ENCODE results near the gene CNTROB. TPM values are rescaled to one million over a fixed set of nuclear protein-coding genes. Genes with fewer than 3 reads are reported as not detected.

Gene CNTROB
- total and polyA plus RNA-seq, 2 donors (not counting 1 experiment from before 2014, with no cell fraction given): 23.1 to 34.8 TPM

- Histone ChIP-seq H4K20me1 (ENCODE audit: control insufficient read depth, insufficient read depth, low read length, poor library complexity, severe bottlenecking) (no peaks in the 10 kb centered on the region), H3K27me3 (replicated peaks in 1 of 4; ENCODE audit: control extremely low read depth in 1 of 4, control insufficient read depth in 3 of 4, insufficient read depth in 4 of 4, low read length in 3 of 4) (peaks cover 0 to 2% (median 0%) of the 10 kb centered on the region in 4 experiments), H3K9ac (ENCODE audit: low read length) (no peak overlapping the region), H3K79me2 (ENCODE audit: control insufficient read depth, insufficient read depth, low read length) (no peaks in the 10 kb centered on the region), H3K4me1 (ENCODE audit: control insufficient read depth in 2 of 2, insufficient read depth in 2 of 2, low read length in 2 of 2) (no peaks in the 10 kb centered on the region), H3K9me3 (ENCODE audit: control extremely low read depth in 1 of 3, control insufficient read depth in 2 of 3, insufficient read depth in 1 of 3, low read length in 2 of 3) (peaks cover 2 to 25% (median 21%) of the 10 kb centered on the region in 3 donors), H2AFZ (ENCODE audit: insufficient read depth, low read depth, low read length, poor library complexity, severe bottlenecking) (no peak overlapping the region), H3K4me2 (replicated peaks; ENCODE audit: low read depth, low read length, poor library complexity, severe bottlenecking) (no peak overlapping the region), H3K27ac (ENCODE audit: low read length in 2 of 2) (no peak overlapping the region), H3K4me3 (ENCODE audit: control extremely low read depth in 1 of 5, extremely low read depth in 1 of 5, insufficient read depth in 1 of 5, low read depth in 2 of 5, low read length in 4 of 5) (no peak overlapping the region), H3K36me3 (replicated peaks in 1 of 2; ENCODE audit: control extremely low read depth in 1 of 2, control insufficient read depth in 1 of 2, extremely low read depth in 1 of 2, insufficient read depth in 2 of 2, low read length in 1 of 2) (no peaks in the 10 kb centered on the region)
- DNase-seq (no peak), ATAC-seq (ENCODE audit: low read depth) (no peak)
- ChIA-PET CTCF (no interaction called here), POLR2A (no interaction called here)
- no peak overlapping the region for H3K27ac Mint-ChIP-seq
- WGBS (ENCODE audit: insufficient coverage): 100% methylated on average over 2 of the region's 4 CpGs
- H3K4me1 Mint-ChIP-seq: no peaks in the 10 kb centered on the region
- H3K9me3 Mint-ChIP-seq (ENCODE audit: insufficient read depth): peaks cover 6% of the 10 kb centered on the region
- TF ChIP-seq EZH2 (IDR thresholded peaks at IDR 0.05; ENCODE audit: borderline replicate concordance, insufficient read depth, low read depth, low read length, poor library complexity, severe bottlenecking): no peak
- TF ChIP-seq, protein P1, sequence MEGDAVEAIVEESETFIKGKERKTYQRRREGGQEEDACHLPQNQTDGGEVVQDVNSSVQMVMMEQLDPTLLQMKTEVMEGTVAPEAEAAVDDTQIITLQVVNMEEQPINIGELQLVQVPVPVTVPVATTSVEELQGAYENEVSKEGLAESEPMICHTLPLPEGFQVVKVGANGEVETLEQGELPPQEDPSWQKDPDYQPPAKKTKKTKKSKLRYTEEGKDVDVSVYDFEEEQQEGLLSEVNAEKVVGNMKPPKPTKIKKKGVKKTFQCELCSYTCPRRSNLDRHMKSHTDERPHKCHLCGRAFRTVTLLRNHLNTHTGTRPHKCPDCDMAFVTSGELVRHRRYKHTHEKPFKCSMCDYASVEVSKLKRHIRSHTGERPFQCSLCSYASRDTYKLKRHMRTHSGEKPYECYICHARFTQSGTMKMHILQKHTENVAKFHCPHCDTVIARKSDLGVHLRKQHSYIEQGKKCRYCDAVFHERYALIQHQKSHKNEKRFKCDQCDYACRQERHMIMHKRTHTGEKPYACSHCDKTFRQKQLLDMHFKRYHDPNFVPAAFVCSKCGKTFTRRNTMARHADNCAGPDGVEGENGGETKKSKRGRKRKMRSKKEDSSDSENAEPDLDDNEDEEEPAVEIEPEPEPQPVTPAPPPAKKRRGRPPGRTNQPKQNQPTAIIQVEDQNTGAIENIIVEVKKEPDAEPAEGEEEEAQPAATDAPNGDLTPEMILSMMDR (IDR thresholded peaks at IDR 0.05): no peak
- peaks cover 23% of the 10 kb centered on the region for H3K27me3 Mint-ChIP-seq
- intact Hi-C loops (cut with micrococcal nuclease): no loop called here
- H3K4me3 Mint-ChIP-seq: no peak overlapping the region
These were observed 45.0 kb downstream of the CNTROB start for GRCh38 chr17:7977039-7977438.

GRCh38 chr17:7977805-7978204 is 45.8 kb downstream of the CNTROB start:
- Histone ChIP-seq H3K4me1 (ENCODE audit: control insufficient read depth in 2 of 2, insufficient read depth in 2 of 2, low read length in 2 of 2) (no peaks in the 10 kb centered on the region), H3K4me3 (ENCODE audit: control extremely low read depth in 1 of 5, extremely low read depth in 1 of 5, insufficient read depth in 1 of 5, low read depth in 2 of 5, low read length in 4 of 5) (no peak overlapping the region), H3K36me3 (replicated peaks in 1 of 2; ENCODE audit: control extremely low read depth in 1 of 2, control insufficient read depth in 1 of 2, extremely low read depth in 1 of 2, insufficient read depth in 2 of 2, low read length in 1 of 2) (no peaks in the 10 kb centered on the region), H3K4me2 (replicated peaks; ENCODE audit: low read depth, low read length, poor library complexity, severe bottlenecking) (no peak overlapping the region), H3K27me3 (replicated peaks in 1 of 4; ENCODE audit: control extremely low read depth in 1 of 4, control insufficient read depth in 3 of 4, insufficient read depth in 4 of 4, low read length in 3 of 4) (no peaks in the 10 kb centered on the region), H3K27ac (ENCODE audit: low read length in 2 of 2) (no peak overlapping the region), H3K79me2 (ENCODE audit: control insufficient read depth, insufficient read depth, low read length) (no peaks in the 10 kb centered on the region), H2AFZ (ENCODE audit: insufficient read depth, low read depth, low read length, poor library complexity, severe bottlenecking) (no peak overlapping the region), H3K9ac (ENCODE audit: low read length) (no peak overlapping the region), H3K9me3 (ENCODE audit: control extremely low read depth in 1 of 3, control insufficient read depth in 2 of 3, insufficient read depth in 1 of 3, low read length in 2 of 3) (peaks cover 2 to 25% (median 21%) of the 10 kb centered on the region in 3 donors), H4K20me1 (ENCODE audit: control insufficient read depth, insufficient read depth, low read length, poor library complexity, severe bottlenecking) (no peaks in the 10 kb centered on the region)
- H3K9me3 Mint-ChIP-seq (ENCODE audit: insufficient read depth): peaks cover 6% of the 10 kb centered on the region
- ChIA-PET CTCF (interaction anchor here (1.4 kb wide), 1 partner anchor 11 kb away, joined by 6 read pairs; no protein-coding TSS in a partner anchor), POLR2A (interaction anchor here (0.7 to 1.0 kb wide), 2 partner anchors 65 to 1105 kb away, joined by 3 to 5 read pairs; no protein-coding TSS in a partner anchor)
- no peaks in the 10 kb centered on the region for H3K4me1 Mint-ChIP-seq
- H3K27me3 Mint-ChIP-seq: peaks cover 31% of the 10 kb centered on the region
- no peak overlapping the region for H3K27ac Mint-ChIP-seq
- no peak overlapping the region for H3K4me3 Mint-ChIP-seq
- ATAC-seq (ENCODE audit: low read depth): no peak
- no CpG with 5 or more reads among the region's 5 CpGs for WGBS (ENCODE audit: insufficient coverage)
- DNase-seq: no peak
- TF ChIP-seq, protein P1 (IDR thresholded peaks at IDR 0.05): no peak
- TF ChIP-seq EZH2 (IDR thresholded peaks at IDR 0.05; ENCODE audit: borderline replicate concordance, insufficient read depth, low read depth, low read length, poor library complexity, severe bottlenecking): no peak
- intact Hi-C loops (cut with micrococcal nuclease): no loop called here
